Keratinocyte (primary cell): Measurements from ENCODE around the gene PHLPP1. TPM values are rescaled to one million over a fixed set of nuclear protein-coding genes. Genes with fewer than 3 reads are reported as not detected.
"Not testable (repeated sequence)": the region's sequence is repeated elsewhere in the genome, so short reads cannot be mapped to it uniquely, and the experiment has no call there.

ENCODE experiments used
- DNase-seq: peaks from one replicate; pipeline ENCODE4 v3.0.0-alpha.2; 2011; ENCODE audit warnings: low read depth, missing footprints, low spot score
- FAIRE-seq: peaks from 2 replicates; lab custom pipeline; 2011; peaks lifted over from hg19 to GRCh38; lab: Jason Lieb, UNC
- H2AFZ ChIP-seq: 2 replicates; pipeline ENCODE4 v1.6.0; 2012; ENCODE audit warnings: low read length, control low read depth, inconsistent platforms; ENCODE audit not compliant: control insufficient read depth
- H3K27ac ChIP-seq: 2 replicates; pipeline ENCODE4 v1.5.1; 2011; ENCODE audit warnings: low read length; ENCODE audit not compliant: control insufficient read depth, insufficient read depth
- H3K27me3 ChIP-seq: 3 replicates; pipeline ENCODE4 v1.6.0; 2011; ENCODE audit warnings: low read length; ENCODE audit not compliant: control insufficient read depth, insufficient read depth; ENCODE audit errors: extremely low read depth
- H3K36me3 ChIP-seq, 2 experiments: 2 replicates in 1 of 2; 3 replicates in 1 of 2; pipeline ENCODE4 v1.5.1; 2011; ENCODE audit warnings: low read length in 2 of 2, mild to moderate bottlenecking in 1 of 2; ENCODE audit not compliant: control insufficient read depth in 2 of 2, insufficient read depth in 2 of 2; ENCODE audit errors: extremely low read depth in 1 of 2
- H3K4me1 ChIP-seq: 3 replicates; pipeline ENCODE4 v1.5.1; 2011; ENCODE audit warnings: low read length; ENCODE audit not compliant: control insufficient read depth, insufficient read depth; ENCODE audit errors: extremely low read depth
- H3K4me2 ChIP-seq: 3 replicates; pipeline ENCODE4 v1.6.0; 2011; ENCODE audit warnings: low read depth, low read length; ENCODE audit not compliant: control insufficient read depth, insufficient read depth; ENCODE audit errors: extremely low read depth
- H3K4me3 ChIP-seq, 3 experiments: fragments of 200-600 bp in 1 of 3; sonication (generic) in 1 of 3; 2 replicates in 2 of 3; 3 replicates in 1 of 3; pipeline ENCODE4 v1.5.1; 2011 to 2016; ENCODE audit warnings: low read length in 3 of 3, mild to moderate bottlenecking in 3 of 3, control low read depth in 2 of 3, inconsistent platforms in 1 of 3, low read depth in 1 of 3, mixed read lengths in 1 of 3, mixed run types in 1 of 3, moderate library complexity in 1 of 3; ENCODE audit not compliant: control insufficient read depth in 2 of 3, insufficient read depth in 2 of 3; ENCODE audit errors: extremely low read depth in 1 of 3
- H3K79me2 ChIP-seq: 2 replicates; pipeline ENCODE4 v1.6.0; 2012; ENCODE audit warnings: low read length; ENCODE audit not compliant: control insufficient read depth, insufficient read depth
- H3K9ac ChIP-seq: 3 replicates; pipeline ENCODE4 v1.6.0; 2011; ENCODE audit warnings: low read length; ENCODE audit not compliant: control insufficient read depth, insufficient read depth; ENCODE audit errors: extremely low read depth
- H3K9me1 ChIP-seq: 3 replicates; pipeline ENCODE4 v1.6.0; 2011; ENCODE audit warnings: low read length; ENCODE audit not compliant: control insufficient read depth, insufficient read depth; ENCODE audit errors: extremely low read depth
- H3K9me3 ChIP-seq: 2 replicates; pipeline ENCODE4 v1.5.1; 2012; ENCODE audit warnings: low read depth, low read length; ENCODE audit not compliant: control insufficient read depth
- H4K20me1 ChIP-seq: 3 replicates; pipeline ENCODE4 v1.6.0; 2011; ENCODE audit warnings: low read length; ENCODE audit not compliant: control insufficient read depth, insufficient read depth; ENCODE audit errors: extremely low read depth
- EZH2 ChIP-seq: IDR thresholded peaks from one replicate; pipeline ENCODE4 v1.6.1; 2012; ENCODE audit warnings: inconsistent platforms, mild to moderate bottlenecking, low read length, moderate library complexity
- dilution Hi-C: fragments of 300-500 bp; cut with MboI; formaldehyde crosslinking; loops from one replicate; pipeline ENCODE4 v1.7.0; 2020; ENCODE audit warnings: low sequenced_read_pairs; ENCODE audit not compliant: extremely low pct_ligation_motif_present
- polyA plus RNA-seq, 5 experiments: library from polyadenylated mRNA; depleted of rRNA in 3 of 5; stranded (reverse) in 3 of 5; stranded (forward) in 1 of 5; unstranded in 1 of 5; fragments of >200 nt; gene quantifications; 1 replicate in 1 of 5; 2 replicates in 3 of 5; 3 replicates in 1 of 5; pipeline versions ENCODE4 v1.2.1 to v1.2.3, GENCODE V29; 2011 to 2012; ENCODE audit warnings: missing spikeins in 2 of 5, low read depth in 1 of 5, low replicate concordance in 1 of 5
- TF ChIP-seq, protein P1 (sequence below), 3 experiments: IDR thresholded peaks in 1 of 3; conservative IDR thresholded peaks in 1 of 3; optimal IDR thresholded peaks in 1 of 3; 2 replicates in 2 of 3; 3 replicates in 1 of 3; pipeline versions ENCODE3 to v1.5.1; 2011; ENCODE audit warnings: low read length in 3 of 3, mild to moderate bottlenecking in 3 of 3, moderate library complexity in 2 of 3, control low read depth in 1 of 3, inconsistent platforms in 1 of 3; ENCODE audit not compliant: insufficient read depth in 2 of 3; ENCODE audit errors: extremely low read depth in 1 of 3

The PHLPP1 gene
- polyA plus RNA-seq, 1 donor (not counting 4 experiments of a cell fraction or from before 2014, with no cell fraction given) = 8.4 TPM

DNA sequence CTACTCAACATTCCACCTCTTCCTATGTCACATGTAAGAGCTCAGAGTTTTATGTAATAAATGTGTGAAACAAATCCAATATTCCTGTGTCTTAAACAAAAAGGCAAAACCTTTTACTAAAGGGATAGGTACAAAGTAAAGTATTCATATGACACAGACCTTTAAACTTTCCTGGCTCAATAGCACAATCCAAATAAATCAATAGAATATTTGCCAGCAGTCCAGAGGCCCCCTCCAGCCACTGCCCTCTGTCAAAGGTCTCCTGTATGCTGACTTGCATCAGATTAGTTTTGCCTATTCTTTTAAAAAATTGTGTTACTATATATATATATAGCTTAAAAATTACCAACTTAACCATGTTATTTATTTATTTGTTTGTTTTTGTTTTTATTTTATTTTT lies 17.7 kb upstream of the PHLPP1 start:
- no peaks in the 10 kb centered on the region for H3K36me3 ChIP-seq
- H3K79me2 ChIP-seq = no peaks in the 10 kb centered on the region
- H3K4me1 ChIP-seq = no peaks in the 10 kb centered on the region
- no peak overlapping the region for H2AFZ ChIP-seq
- no peaks in the 10 kb centered on the region for H3K9me3 ChIP-seq
- no peaks in the 10 kb centered on the region for H4K20me1 ChIP-seq
- no peak for DNase-seq
- H3K4me3 ChIP-seq = no peak overlapping the region
- FAIRE-seq = no peak
- no peaks in the 10 kb centered on the region for H3K27me3 ChIP-seq
- dilution Hi-C loops = no loop called here
- H3K4me2 ChIP-seq = no peak overlapping the region
- H3K9ac ChIP-seq = no peak overlapping the region
- TF ChIP-seq, protein P1, sequence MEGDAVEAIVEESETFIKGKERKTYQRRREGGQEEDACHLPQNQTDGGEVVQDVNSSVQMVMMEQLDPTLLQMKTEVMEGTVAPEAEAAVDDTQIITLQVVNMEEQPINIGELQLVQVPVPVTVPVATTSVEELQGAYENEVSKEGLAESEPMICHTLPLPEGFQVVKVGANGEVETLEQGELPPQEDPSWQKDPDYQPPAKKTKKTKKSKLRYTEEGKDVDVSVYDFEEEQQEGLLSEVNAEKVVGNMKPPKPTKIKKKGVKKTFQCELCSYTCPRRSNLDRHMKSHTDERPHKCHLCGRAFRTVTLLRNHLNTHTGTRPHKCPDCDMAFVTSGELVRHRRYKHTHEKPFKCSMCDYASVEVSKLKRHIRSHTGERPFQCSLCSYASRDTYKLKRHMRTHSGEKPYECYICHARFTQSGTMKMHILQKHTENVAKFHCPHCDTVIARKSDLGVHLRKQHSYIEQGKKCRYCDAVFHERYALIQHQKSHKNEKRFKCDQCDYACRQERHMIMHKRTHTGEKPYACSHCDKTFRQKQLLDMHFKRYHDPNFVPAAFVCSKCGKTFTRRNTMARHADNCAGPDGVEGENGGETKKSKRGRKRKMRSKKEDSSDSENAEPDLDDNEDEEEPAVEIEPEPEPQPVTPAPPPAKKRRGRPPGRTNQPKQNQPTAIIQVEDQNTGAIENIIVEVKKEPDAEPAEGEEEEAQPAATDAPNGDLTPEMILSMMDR (optimal IDR thresholded peaks at IDR 0.05 in 1 of 3, IDR thresholded peaks at IDR 0.05 in 1 of 3, conservative IDR thresholded peaks at IDR 0.05 in 1 of 3; ENCODE audit: extremely low read depth in 1 of 3, insufficient read depth in 2 of 3, low read length in 3 of 3) = no peak
- TF ChIP-seq EZH2 = no peak
- H3K9me1 ChIP-seq = no peaks in the 10 kb centered on the region
- no peak overlapping the region for H3K27ac ChIP-seq

- Histone ChIP-seq H4K20me1 (no peaks in the 10 kb centered on the region), H3K27ac (no peak overlapping the region), H2AFZ (no peak overlapping the region), H3K9me3 (no peaks in the 10 kb centered on the region), H3K4me2 (no peak overlapping the region), H3K36me3 (no peaks in the 10 kb centered on the region), H3K9ac (no peak overlapping the region), H3K4me3 (no peak overlapping the region), H3K9me1 (no peaks in the 10 kb centered on the region), H3K27me3 (no peaks in the 10 kb centered on the region), H3K79me2 (no peaks in the 10 kb centered on the region), H3K4me1 (no peaks in the 10 kb centered on the region)
- FAIRE-seq (no peak), DNase-seq (no peak)
- dilution Hi-C loops = no loop called here
- TF ChIP-seq, protein P1 (optimal IDR thresholded peaks at IDR 0.05 in 1 of 3, IDR thresholded peaks at IDR 0.05 in 1 of 3, conservative IDR thresholded peaks at IDR 0.05 in 1 of 3; ENCODE audit: extremely low read depth in 1 of 3, insufficient read depth in 2 of 3, low read length in 3 of 3) = no peak
- TF ChIP-seq EZH2 = no peak
Measured at GRCh38 chr18:62702259-62702658, 13.1 kb upstream of the PHLPP1 start.

GRCh38 chr18:62706879-62707278 lies 8.5 kb upstream of the PHLPP1 start:
- FAIRE-seq, H3K4me1 ChIP-seq, dilution Hi-C loops, H3K27me3 ChIP-seq, H3K9me3 ChIP-seq, H2AFZ ChIP-seq, H4K20me1 ChIP-seq, H3K36me3 ChIP-seq, H3K27ac ChIP-seq, H3K79me2 ChIP-seq, H3K4me2 ChIP-seq, H3K9ac ChIP-seq, H3K4me3 ChIP-seq, H3K9me1 ChIP-seq, DNase-seq: not testable (repeated sequence)

GRCh38 chr18:62709908-62710307 lies 5.4 kb upstream of the PHLPP1 start:
- H2AFZ ChIP-seq, H3K4me3 ChIP-seq, H3K9me3 ChIP-seq, H3K36me3 ChIP-seq, dilution Hi-C loops, H3K27me3 ChIP-seq, H3K4me2 ChIP-seq, H3K9me1 ChIP-seq, H3K79me2 ChIP-seq, H3K9ac ChIP-seq, FAIRE-seq, H3K27ac ChIP-seq, H3K4me1 ChIP-seq, DNase-seq, H4K20me1 ChIP-seq: not testable (repeated sequence)
